GM12878 (cell line): ENCODE measurements around the gene FGF12. TPM values are rescaled to one million over a fixed set of nuclear protein-coding genes. Genes with fewer than 3 reads are reported as not detected.

Experiments
- ATAC-seq: fragments of 200-7000 bp; cut with Tn5 transposase; 3 replicates; pipeline ENCODE4 v1.9.1; 2020; ENCODE audit warnings: mild to moderate bottlenecking, moderate library complexity
- BruUV-seq: library from RNA; stranded (reverse); fragments of 400-500 nt; replicated peaks from 2 replicates; lab custom pipeline; 2021; lab: Mats Ljungman, UMichigan
- CTCF ChIA-PET: fragments of 300-600 bp; sonication (Branson Sonifier 250); formaldehyde crosslinking; extraction: SDS; loops from one replicate; lab custom pipeline; 2021; ENCODE audit warnings: inconsistent platforms; lab: Yijun Ruan, JAX
- POLR2A ChIA-PET: fragments of 350-600 bp; formaldehyde crosslinking; extraction: SDS; loops from one replicate; lab custom pipeline; 2021; ENCODE audit warnings: inconsistent platforms; lab: Charles Lee
- RAD21 ChIA-PET: fragments of 300-600 bp; sonication (Branson Sonifier 250); formaldehyde crosslinking; loops from one replicate; lab custom pipeline; 2023; ENCODE audit warnings: antibody characterized with exemption; ENCODE audit not compliant: unreplicated experiment; lab: Charles Lee
- SMC1A ChIA-PET: fragments of 300-600 bp; sonication (Branson Sonifier 250); formaldehyde crosslinking; loops from one replicate; lab custom pipeline; 2023; ENCODE audit not compliant: unreplicated experiment, uncharacterized antibody; lab: Charles Lee
- DNase-seq: peaks from one replicate; pipeline ENCODE4 v3.0.0-alpha.2; 2011; ENCODE audit warnings: low read depth, low spot score
- FAIRE-seq: peaks from 3 replicates; lab custom pipeline; 2011; peaks lifted over from hg19 to GRCh38; lab: Jason Lieb, UNC
- H2AFZ ChIP-seq: 2 replicates; pipeline ENCODE4 v1.6.0; 2011; ENCODE audit warnings: low read depth, low read length, control low read depth; ENCODE audit not compliant: control insufficient read depth
- H3K27ac ChIP-seq: 2 replicates; pipeline ENCODE4 v1.5.1; 2011; ENCODE audit warnings: control low read depth; ENCODE audit not compliant: control insufficient read depth, insufficient read depth
- H3K27me3 ChIP-seq, 2 experiments: replicated peaks in 1 of 2; 2 replicates each; pipeline versions ENCODE4 v1.6.0 to v1.6.1; 2011; ENCODE audit warnings: low read length in 1 of 2; ENCODE audit not compliant: control insufficient read depth in 2 of 2, insufficient read depth in 2 of 2
- H3K36me3 ChIP-seq, 2 experiments: 2 replicates each; pipeline ENCODE4 v1.5.1; 2011; ENCODE audit warnings: low read length in 1 of 2; ENCODE audit not compliant: control insufficient read depth in 2 of 2, insufficient read depth in 2 of 2
- H3K4me1 ChIP-seq: 2 replicates; pipeline ENCODE4 v1.6.1; 2011; ENCODE audit warnings: mild to moderate bottlenecking, low read length, moderate library complexity, mixed read lengths; ENCODE audit not compliant: control insufficient read depth, insufficient read depth
- H3K4me2 ChIP-seq: 2 replicates; pipeline ENCODE4 v1.6.0; 2011; ENCODE audit warnings: control low read depth; ENCODE audit not compliant: control insufficient read depth, insufficient read depth
- H3K4me3 ChIP-seq: fragments of 200-600 bp; sonication (generic); 2 replicates; pipeline ENCODE4 v1.5.1; 2016
- H3K79me2 ChIP-seq: 2 replicates; pipeline ENCODE4 v1.6.0; 2011; ENCODE audit warnings: low read length; ENCODE audit not compliant: control insufficient read depth, insufficient read depth
- H3K9ac ChIP-seq: 2 replicates; pipeline ENCODE4 v1.8.0; 2011; ENCODE audit warnings: low read length, control low read depth, mixed read lengths; ENCODE audit not compliant: control insufficient read depth, insufficient read depth
- H3K9me3 ChIP-seq: replicated peaks from 3 replicates; pipeline ENCODE4 v1.5.1; 2011; ENCODE audit warnings: mild to moderate bottlenecking, low read length; ENCODE audit not compliant: control insufficient read depth, insufficient read depth
- H4K20me1 ChIP-seq: 2 replicates; pipeline ENCODE4 v1.6.0; 2011; ENCODE audit not compliant: control insufficient read depth, insufficient read depth
- FOXK2 ChIP-seq: fragments of 450-650 bp; IDR thresholded peaks from 2 replicates; pipeline ENCODE4 v1.6.1; 2017; ENCODE audit warnings: mild to moderate bottlenecking, moderate library complexity
- LARP7 ChIP-seq: fragments of 450-650 bp; IDR thresholded peaks from 2 replicates; pipeline ENCODE4 v1.6.1; 2017; ENCODE audit warnings: mild to moderate bottlenecking
- MTA3 ChIP-seq: IDR thresholded peaks from 2 replicates; pipeline ENCODE4 v1.6.1; 2012; ENCODE audit warnings: low read length, inconsistent platforms, borderline replicate concordance
- POLR2A ChIP-seq: IDR thresholded peaks from 2 replicates; pipeline ENCODE4 v1.6.1; 2011; ENCODE audit warnings: low read depth, mild to moderate bottlenecking, low read length
- RBBP5 ChIP-seq: fragments of 200-600 bp; sonication (generic); conservative IDR thresholded peaks from 2 replicates; pipeline ENCODE4 v1.6.1; 2016
- SMAD1 ChIP-seq: fragments of 450-650 bp; IDR thresholded peaks from 2 replicates; pipeline ENCODE4 v1.6.1; 2018; ENCODE audit warnings: mild to moderate bottlenecking, low read depth; ENCODE audit not compliant: partially characterized antibody
- in situ Hi-C: fragments of 300-500 bp; cut with MboI; formaldehyde crosslinking; loops from 9 replicates; pipeline ENCODE4 v1.14.3; 2018; ENCODE audit warnings: mixed read lengths
- intact Hi-C: fragments of 100-400 bp; cut with micrococcal nuclease; formaldehyde crosslinking; loops from one replicate; pipeline ENCODE4 v1.14.2; 2022; ENCODE audit not compliant: unreplicated experiment
- polyA plus RNA-seq, 11 experiments: library from polyadenylated mRNA; depleted of rRNA in 4 of 11; unstranded in 6 of 11; stranded (reverse) in 5 of 11; fragments of >200 nt; fragmentation: Nextera tagmentation in 4 of 11; fragmentation: Illumina TruSeq in 1 of 11; extraction: Ambion mirVana in 4 of 11; extraction: Trizol in 1 of 11; gene quantifications; 1 replicate in 1 of 11; 2 replicates in 10 of 11; pipeline versions ENCODE4 v1.2.1 to v1.2.3, GENCODE V29; 2011 to 2016; ENCODE audit warnings: inconsistent platforms in 2 of 11, missing spikeins in 2 of 11, low read depth in 1 of 11
- total RNA-seq, 4 experiments: library from RNA; depleted of rRNA in 3 of 4; stranded (reverse); fragments of >200 nt in 3 of 4; fragmentation: Illumina TruSeq in 1 of 4; extraction: Trizol in 1 of 4; gene quantifications; 2 replicates each; pipeline versions ENCODE4 v1.2.1 to v1.2.3, GENCODE V29; 2013 to 2021
- TF ChIP-seq, protein P1 (sequence below): IDR thresholded peaks from 2 replicates; pipeline ENCODE4 v1.6.1; 2012; ENCODE audit warnings: improper control_type of control experiment, low read depth, low read length; ENCODE audit not compliant: insufficient replicate concordance
- TF ChIP-seq, protein P2 (sequence below): fragments of 450-650 bp; formaldehyde crosslinking; IDR thresholded peaks from 2 replicates; pipeline ENCODE4 v1.5.0; 2022; ENCODE audit warnings: mild to moderate bottlenecking, missing genetic modification characterization
- TF ChIP-seq, protein P3 (sequence below): fragments of 450-650 bp; IDR thresholded peaks from 2 replicates; pipeline ENCODE4 v1.6.1; 2017; ENCODE audit warnings: low read depth, mild to moderate bottlenecking, moderate library complexity
- TF ChIP-seq, protein P4 (sequence below): fragments of 450-650 bp; IDR thresholded peaks from 2 replicates; pipeline ENCODE4 v1.6.1; 2017; ENCODE audit warnings: mild to moderate bottlenecking, moderate library complexity

FGF12 gene
- total and polyA plus RNA-seq, 10 of the 15 experiments (the other 5 are each of a cell fraction or from before 2014, with no cell fraction given), result 0.03 to 0.43 (median 0.13) TPM; not detected in 7

DNA sequence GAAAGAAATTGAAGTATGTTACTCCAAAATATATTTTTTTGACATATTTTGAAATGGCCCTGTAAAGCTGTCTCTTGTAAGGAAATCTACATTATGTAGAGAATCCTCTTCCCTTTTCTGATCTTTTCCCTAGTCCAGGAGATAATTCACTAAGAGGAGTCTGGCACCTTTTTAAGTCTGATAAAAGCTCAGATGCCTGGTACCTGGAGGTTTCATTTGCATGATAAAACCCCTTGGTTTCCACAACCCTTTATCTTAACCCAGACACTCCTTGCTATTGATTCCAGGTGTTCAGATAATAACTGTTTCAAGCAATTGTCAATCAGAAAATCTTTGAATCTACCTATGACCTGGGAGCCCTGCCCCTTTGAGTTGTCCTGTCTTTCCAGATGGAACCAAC is 26.5 kb downstream of the FGF12 start:
- intact Hi-C loops (no loop called here), in situ Hi-C loops (no loop called here)
- Histone ChIP-seq H3K4me3 (no peak overlapping the region), H3K9ac (no peak overlapping the region), H4K20me1 (no peaks in the 10 kb centered on the region), H3K27ac (no peak overlapping the region), H3K4me1 (no peaks in the 10 kb centered on the region), H3K79me2 (no peaks in the 10 kb centered on the region), H3K9me3 (no peaks in the 10 kb centered on the region), H3K27me3 (no peaks in the 10 kb centered on the region), H3K4me2 (no peak overlapping the region), H3K36me3 (no peaks in the 10 kb centered on the region), H2AFZ (no peak overlapping the region)
- DNase-seq, result no peak
- CTCF ChIA-PET, result no interaction called here
- SMC1A ChIA-PET, result no interaction called here
- TF ChIP-seq LARP7 (no peak), FOXK2 (no peak), MTA3 (no peak), RBBP5 (no peak), POLR2A (no peak), SMAD1 (no peak)
- TF ChIP-seq, protein P1, sequence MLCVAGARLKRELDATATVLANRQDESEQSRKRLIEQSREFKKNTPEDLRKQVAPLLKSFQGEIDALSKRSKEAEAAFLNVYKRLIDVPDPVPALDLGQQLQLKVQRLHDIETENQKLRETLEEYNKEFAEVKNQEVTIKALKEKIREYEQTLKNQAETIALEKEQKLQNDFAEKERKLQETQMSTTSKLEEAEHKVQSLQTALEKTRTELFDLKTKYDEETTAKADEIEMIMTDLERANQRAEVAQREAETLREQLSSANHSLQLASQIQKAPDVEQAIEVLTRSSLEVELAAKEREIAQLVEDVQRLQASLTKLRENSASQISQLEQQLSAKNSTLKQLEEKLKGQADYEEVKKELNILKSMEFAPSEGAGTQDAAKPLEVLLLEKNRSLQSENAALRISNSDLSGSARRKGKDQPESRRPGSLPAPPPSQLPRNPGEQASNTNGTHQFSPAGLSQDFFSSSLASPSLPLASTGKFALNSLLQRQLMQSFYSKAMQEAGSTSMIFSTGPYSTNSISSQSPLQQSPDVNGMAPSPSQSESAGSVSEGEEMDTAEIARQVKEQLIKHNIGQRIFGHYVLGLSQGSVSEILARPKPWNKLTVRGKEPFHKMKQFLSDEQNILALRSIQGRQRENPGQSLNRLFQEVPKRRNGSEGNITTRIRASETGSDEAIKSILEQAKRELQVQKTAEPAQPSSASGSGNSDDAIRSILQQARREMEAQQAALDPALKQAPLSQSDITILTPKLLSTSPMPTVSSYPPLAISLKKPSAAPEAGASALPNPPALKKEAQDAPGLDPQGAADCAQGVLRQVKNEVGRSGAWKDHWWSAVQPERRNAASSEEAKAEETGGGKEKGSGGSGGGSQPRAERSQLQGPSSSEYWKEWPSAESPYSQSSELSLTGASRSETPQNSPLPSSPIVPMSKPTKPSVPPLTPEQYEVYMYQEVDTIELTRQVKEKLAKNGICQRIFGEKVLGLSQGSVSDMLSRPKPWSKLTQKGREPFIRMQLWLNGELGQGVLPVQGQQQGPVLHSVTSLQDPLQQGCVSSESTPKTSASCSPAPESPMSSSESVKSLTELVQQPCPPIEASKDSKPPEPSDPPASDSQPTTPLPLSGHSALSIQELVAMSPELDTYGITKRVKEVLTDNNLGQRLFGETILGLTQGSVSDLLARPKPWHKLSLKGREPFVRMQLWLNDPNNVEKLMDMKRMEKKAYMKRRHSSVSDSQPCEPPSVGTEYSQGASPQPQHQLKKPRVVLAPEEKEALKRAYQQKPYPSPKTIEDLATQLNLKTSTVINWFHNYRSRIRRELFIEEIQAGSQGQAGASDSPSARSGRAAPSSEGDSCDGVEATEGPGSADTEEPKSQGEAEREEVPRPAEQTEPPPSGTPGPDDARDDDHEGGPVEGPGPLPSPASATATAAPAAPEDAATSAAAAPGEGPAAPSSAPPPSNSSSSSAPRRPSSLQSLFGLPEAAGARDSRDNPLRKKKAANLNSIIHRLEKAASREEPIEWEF, result no peak
- TF ChIP-seq, protein P2, sequence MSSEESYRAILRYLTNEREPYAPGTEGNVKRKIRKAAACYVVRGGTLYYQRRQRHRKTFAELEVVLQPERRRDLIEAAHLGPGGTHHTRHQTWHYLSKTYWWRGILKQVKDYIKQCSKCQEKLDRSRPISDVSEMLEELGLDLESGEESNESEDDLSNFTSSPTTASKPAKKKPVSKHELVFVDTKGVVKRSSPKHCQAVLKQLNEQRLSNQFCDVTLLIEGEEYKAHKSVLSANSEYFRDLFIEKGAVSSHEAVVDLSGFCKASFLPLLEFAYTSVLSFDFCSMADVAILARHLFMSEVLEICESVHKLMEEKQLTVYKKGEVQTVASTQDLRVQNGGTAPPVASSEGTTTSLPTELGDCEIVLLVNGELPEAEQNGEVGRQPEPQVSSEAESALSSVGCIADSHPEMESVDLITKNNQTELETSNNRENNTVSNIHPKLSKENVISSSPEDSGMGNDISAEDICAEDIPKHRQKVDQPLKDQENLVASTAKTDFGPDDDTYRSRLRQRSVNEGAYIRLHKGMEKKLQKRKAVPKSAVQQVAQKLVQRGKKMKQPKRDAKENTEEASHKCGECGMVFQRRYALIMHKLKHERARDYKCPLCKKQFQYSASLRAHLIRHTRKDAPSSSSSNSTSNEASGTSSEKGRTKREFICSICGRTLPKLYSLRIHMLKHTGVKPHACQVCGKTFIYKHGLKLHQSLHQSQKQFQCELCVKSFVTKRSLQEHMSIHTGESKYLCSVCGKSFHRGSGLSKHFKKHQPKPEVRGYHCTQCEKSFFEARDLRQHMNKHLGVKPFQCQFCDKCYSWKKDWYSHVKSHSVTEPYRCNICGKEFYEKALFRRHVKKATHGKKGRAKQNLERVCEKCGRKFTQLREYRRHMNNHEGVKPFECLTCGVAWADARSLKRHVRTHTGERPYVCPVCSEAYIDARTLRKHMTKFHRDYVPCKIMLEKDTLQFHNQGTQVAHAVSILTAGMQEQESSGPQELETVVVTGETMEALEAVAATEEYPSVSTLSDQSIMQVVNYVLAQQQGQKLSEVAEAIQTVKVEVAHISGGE, result no peak
- TF ChIP-seq, protein P3, sequence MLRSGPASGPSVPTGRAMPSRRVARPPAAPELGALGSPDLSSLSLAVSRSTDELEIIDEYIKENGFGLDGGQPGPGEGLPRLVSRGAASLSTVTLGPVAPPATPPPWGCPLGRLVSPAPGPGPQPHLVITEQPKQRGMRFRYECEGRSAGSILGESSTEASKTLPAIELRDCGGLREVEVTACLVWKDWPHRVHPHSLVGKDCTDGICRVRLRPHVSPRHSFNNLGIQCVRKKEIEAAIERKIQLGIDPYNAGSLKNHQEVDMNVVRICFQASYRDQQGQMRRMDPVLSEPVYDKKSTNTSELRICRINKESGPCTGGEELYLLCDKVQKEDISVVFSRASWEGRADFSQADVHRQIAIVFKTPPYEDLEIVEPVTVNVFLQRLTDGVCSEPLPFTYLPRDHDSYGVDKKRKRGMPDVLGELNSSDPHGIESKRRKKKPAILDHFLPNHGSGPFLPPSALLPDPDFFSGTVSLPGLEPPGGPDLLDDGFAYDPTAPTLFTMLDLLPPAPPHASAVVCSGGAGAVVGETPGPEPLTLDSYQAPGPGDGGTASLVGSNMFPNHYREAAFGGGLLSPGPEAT, result no peak
- TF ChIP-seq, protein P4, sequence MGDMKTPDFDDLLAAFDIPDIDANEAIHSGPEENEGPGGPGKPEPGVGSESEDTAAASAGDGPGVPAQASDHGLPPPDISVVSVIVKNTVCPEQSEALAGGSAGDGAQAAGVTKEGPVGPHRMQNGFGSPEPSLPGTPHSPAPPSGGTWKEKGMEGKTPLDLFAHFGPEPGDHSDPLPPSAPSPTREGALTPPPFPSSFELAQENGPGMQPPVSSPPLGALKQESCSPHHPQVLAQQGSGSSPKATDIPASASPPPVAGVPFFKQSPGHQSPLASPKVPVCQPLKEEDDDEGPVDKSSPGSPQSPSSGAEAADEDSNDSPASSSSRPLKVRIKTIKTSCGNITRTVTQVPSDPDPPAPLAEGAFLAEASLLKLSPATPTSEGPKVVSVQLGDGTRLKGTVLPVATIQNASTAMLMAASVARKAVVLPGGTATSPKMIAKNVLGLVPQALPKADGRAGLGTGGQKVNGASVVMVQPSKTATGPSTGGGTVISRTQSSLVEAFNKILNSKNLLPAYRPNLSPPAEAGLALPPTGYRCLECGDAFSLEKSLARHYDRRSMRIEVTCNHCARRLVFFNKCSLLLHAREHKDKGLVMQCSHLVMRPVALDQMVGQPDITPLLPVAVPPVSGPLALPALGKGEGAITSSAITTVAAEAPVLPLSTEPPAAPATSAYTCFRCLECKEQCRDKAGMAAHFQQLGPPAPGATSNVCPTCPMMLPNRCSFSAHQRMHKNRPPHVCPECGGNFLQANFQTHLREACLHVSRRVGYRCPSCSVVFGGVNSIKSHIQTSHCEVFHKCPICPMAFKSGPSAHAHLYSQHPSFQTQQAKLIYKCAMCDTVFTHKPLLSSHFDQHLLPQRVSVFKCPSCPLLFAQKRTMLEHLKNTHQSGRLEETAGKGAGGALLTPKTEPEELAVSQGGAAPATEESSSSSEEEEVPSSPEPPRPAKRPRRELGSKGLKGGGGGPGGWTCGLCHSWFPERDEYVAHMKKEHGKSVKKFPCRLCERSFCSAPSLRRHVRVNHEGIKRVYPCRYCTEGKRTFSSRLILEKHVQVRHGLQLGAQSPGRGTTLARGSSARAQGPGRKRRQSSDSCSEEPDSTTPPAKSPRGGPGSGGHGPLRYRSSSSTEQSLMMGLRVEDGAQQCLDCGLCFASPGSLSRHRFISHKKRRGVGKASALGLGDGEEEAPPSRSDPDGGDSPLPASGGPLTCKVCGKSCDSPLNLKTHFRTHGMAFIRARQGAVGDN, result no peak
- BruUV-seq, result no TSS peak
- ATAC-seq, result no peak
- no peak for FAIRE-seq
- RAD21 ChIA-PET, result no interaction called here
- POLR2A ChIA-PET, result no interaction called here
